ENCODE results near the gene BTBD10. TPM values are rescaled to one million over a fixed set of nuclear protein-coding genes. Genes with fewer than 3 reads are reported as not detected.

BTBD10 gene
- total RNA-seq, 1 experiment from 2014 or later: 45.0 TPM

- peaks cover 19% of the 10 kb centered on the region for H3K4me1 Mint-ChIP-seq (ENCODE audit: low read depth, unreplicated experiment)
- no TSS peak for BruUV-seq (replicated peaks)
- no peak overlapping the region for H3K4me3 Mint-ChIP-seq (ENCODE audit: unreplicated experiment)
- intact Hi-C loops (cut with micrococcal nuclease; ENCODE audit: unreplicated experiment): loop anchor here (5.0 kb wide), 1 partner anchor 61 kb away; the partner anchor contains the start of gene BMAL1
- no peak for TF ChIP-seq CTCF (IDR thresholded peaks at IDR 0.05; ENCODE audit: insufficient read depth in 1 of 2, low read depth in 1 of 2, low read length in 1 of 2, severe bottlenecking in 1 of 2, unreplicated experiment in 1 of 2)
- DNase-seq: no peak
- Histone ChIP-seq H3K9me3 (no peaks in the 10 kb centered on the region), H3K4me1 (peaks cover 16% of the 10 kb centered on the region), H3K4me3 (ENCODE audit: low read depth, low read length) (no peak overlapping the region), H3K36me3 (ENCODE audit: control insufficient read depth, insufficient read depth, low read length) (no peaks in the 10 kb centered on the region), H3K27me3 (replicated peaks; ENCODE audit: control insufficient read depth, insufficient read depth, low read length) (no peaks in the 10 kb centered on the region)
- H3K27ac Mint-ChIP-seq (ENCODE audit: unreplicated experiment): no peak overlapping the region
- H3K9me3 Mint-ChIP-seq (ENCODE audit: unreplicated experiment): no peaks in the 10 kb centered on the region
- no peaks in the 10 kb centered on the region for H3K27me3 Mint-ChIP-seq (ENCODE audit: insufficient read depth, unreplicated experiment)
- ChIA-PET CTCF (interaction anchor here (0.8 kb wide), 1 partner anchor 127 kb away, joined by 3 read pairs; no protein-coding TSS in a partner anchor), POLR2A (no interaction called here)
- peaks cover 2% of the 10 kb centered on the region for H3K36me3 Mint-ChIP-seq (ENCODE audit: insufficient read depth, unreplicated experiment)
These were observed 125.0 kb downstream of the BTBD10 start for GRCh38 chr11:13338019-13338426.

Other genes with a start within 250 kb of the BTBD10 start
- gene BMAL1, start 185.4 kb downstream of the BTBD10 start, total RNA-seq (2022): 17.8 and 17.9 TPM in 2 replicates
- not detected in 2 replicates for gene PTH, start 32.8 kb upstream of the BTBD10 start, total RNA-seq (2022)
- 91.2 and 96.0 TPM in 2 replicates for gene FAR1, start 205.4 kb upstream of the BTBD10 start, total RNA-seq (2022)